H1 (cell line): ENCODE data around the gene PCBP4. TPM values are rescaled to one million over a fixed set of nuclear protein-coding genes. Genes with fewer than 3 reads are reported as not detected.

Experiments
- CHD1 ChIP-seq: IDR thresholded peaks from 2 replicates; pipeline ENCODE4 v1.6.1; 2012; ENCODE audit warnings: low read depth, low read length, improper control_type of control experiment
- CTBP2 ChIP-seq: IDR thresholded peaks from 2 replicates; pipeline ENCODE4 v1.7.0; 2011; ENCODE audit warnings: borderline replicate concordance, mild to moderate bottlenecking, moderate library complexity, mixed read lengths, low read length; ENCODE audit not compliant: insufficient read depth, insufficient read length
- GABPA ChIP-seq: IDR thresholded peaks from 2 replicates; pipeline ENCODE4 v1.6.1; 2011; ENCODE audit warnings: mild to moderate bottlenecking, low read length, moderate library complexity, borderline replicate concordance; ENCODE audit not compliant: insufficient read depth
- SIX5 ChIP-seq: IDR thresholded peaks from 2 replicates; pipeline ENCODE4 v1.6.1; 2011; ENCODE audit warnings: mild to moderate bottlenecking, low read depth, low read length
- SP1 ChIP-seq: IDR thresholded peaks from 2 replicates; pipeline ENCODE4 v1.6.1; 2011; ENCODE audit warnings: low read depth, low read length
- polyA plus RNA-seq, 7 experiments: library from polyadenylated mRNA; depleted of rRNA in 3 of 7; stranded (reverse) in 5 of 7; unstranded in 2 of 7; fragments of >200 nt in 5 of 7; fragments of 200-250 nt in 2 of 7; gene quantifications; 1 replicate in 5 of 7; 2 replicates in 1 of 7; 4 replicates in 1 of 7; pipeline versions ENCODE4 v1.2.1 to v1.2.3, GENCODE V29; 2011 to 2013; ENCODE audit warnings: missing spikeins in 2 of 7, mixed read lengths in 2 of 7
- total RNA-seq: library from RNA; stranded (reverse); fragmentation: NEBNext Ultra II Directional; extraction: Animal tissue kit (Norgen Biotek cat#: 25700); gene quantifications from 2 replicates; pipeline ENCODE4 v1.2.1, GENCODE V29; 2021
- TF ChIP-seq, protein P1 (sequence below): fragments of 300-600 bp; sonication (generic); IDR thresholded peaks from 2 replicates; pipeline ENCODE4 v1.7.1; 2012; ENCODE audit warnings: low read length, moderate library complexity, mild to moderate bottlenecking, inconsistent platforms; ENCODE audit not compliant: insufficient replicate concordance
- TF ChIP-seq, protein P2 (sequence below): IDR thresholded peaks from 2 replicates; pipeline ENCODE4 v1.6.1; 2012; ENCODE audit warnings: low read length, inconsistent platforms

Gene PCBP4
- total and polyA plus RNA-seq, 2 of the 8 experiments (the other 6 are each of a cell fraction or from before 2014, with no cell fraction given), result 16.4 to 34.1 TPM

DNA sequence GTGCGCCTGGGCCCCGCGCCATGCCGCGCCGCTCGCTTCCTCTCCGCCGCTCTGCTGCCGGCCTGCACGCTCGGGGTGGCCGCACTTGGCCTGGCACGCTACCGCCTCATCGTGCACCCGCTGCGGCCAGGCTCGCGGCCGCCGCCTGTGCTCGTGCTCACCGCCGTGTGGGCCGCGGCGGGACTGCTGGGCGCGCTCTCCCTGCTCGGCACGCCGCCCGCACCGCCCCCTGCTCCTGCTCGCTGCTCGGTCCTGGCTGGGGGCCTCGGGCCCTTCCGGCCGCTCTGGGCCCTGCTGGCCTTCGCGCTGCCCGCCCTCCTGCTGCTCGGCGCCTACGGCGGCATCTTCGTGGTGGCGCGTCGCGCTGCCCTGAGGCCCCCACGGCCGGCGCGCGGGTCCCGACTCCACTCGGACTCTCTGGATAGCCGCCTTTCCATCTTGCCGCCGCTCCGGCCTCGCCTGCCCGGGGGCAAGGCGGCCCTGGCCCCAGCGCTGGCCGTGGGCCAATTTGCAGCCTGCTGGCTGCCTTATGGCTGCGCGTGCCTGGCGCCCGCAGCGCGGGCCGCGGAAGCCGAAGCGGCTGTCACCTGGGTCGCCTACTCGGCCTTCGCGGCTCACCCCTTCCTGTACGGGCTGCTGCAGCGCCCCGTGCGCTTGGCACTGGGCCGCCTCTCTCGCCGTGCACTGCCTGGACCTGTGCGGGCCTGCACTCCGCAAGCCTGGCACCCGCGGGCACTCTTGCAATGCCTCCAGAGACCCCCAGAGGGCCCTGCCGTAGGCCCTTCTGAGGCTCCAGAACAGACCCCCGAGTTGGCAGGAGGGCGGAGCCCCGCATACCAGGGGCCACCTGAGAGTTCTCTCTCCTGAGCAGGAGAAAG lies 11.1 kb downstream of the PCBP4 start (continued):
- TF ChIP-seq, protein P1, sequence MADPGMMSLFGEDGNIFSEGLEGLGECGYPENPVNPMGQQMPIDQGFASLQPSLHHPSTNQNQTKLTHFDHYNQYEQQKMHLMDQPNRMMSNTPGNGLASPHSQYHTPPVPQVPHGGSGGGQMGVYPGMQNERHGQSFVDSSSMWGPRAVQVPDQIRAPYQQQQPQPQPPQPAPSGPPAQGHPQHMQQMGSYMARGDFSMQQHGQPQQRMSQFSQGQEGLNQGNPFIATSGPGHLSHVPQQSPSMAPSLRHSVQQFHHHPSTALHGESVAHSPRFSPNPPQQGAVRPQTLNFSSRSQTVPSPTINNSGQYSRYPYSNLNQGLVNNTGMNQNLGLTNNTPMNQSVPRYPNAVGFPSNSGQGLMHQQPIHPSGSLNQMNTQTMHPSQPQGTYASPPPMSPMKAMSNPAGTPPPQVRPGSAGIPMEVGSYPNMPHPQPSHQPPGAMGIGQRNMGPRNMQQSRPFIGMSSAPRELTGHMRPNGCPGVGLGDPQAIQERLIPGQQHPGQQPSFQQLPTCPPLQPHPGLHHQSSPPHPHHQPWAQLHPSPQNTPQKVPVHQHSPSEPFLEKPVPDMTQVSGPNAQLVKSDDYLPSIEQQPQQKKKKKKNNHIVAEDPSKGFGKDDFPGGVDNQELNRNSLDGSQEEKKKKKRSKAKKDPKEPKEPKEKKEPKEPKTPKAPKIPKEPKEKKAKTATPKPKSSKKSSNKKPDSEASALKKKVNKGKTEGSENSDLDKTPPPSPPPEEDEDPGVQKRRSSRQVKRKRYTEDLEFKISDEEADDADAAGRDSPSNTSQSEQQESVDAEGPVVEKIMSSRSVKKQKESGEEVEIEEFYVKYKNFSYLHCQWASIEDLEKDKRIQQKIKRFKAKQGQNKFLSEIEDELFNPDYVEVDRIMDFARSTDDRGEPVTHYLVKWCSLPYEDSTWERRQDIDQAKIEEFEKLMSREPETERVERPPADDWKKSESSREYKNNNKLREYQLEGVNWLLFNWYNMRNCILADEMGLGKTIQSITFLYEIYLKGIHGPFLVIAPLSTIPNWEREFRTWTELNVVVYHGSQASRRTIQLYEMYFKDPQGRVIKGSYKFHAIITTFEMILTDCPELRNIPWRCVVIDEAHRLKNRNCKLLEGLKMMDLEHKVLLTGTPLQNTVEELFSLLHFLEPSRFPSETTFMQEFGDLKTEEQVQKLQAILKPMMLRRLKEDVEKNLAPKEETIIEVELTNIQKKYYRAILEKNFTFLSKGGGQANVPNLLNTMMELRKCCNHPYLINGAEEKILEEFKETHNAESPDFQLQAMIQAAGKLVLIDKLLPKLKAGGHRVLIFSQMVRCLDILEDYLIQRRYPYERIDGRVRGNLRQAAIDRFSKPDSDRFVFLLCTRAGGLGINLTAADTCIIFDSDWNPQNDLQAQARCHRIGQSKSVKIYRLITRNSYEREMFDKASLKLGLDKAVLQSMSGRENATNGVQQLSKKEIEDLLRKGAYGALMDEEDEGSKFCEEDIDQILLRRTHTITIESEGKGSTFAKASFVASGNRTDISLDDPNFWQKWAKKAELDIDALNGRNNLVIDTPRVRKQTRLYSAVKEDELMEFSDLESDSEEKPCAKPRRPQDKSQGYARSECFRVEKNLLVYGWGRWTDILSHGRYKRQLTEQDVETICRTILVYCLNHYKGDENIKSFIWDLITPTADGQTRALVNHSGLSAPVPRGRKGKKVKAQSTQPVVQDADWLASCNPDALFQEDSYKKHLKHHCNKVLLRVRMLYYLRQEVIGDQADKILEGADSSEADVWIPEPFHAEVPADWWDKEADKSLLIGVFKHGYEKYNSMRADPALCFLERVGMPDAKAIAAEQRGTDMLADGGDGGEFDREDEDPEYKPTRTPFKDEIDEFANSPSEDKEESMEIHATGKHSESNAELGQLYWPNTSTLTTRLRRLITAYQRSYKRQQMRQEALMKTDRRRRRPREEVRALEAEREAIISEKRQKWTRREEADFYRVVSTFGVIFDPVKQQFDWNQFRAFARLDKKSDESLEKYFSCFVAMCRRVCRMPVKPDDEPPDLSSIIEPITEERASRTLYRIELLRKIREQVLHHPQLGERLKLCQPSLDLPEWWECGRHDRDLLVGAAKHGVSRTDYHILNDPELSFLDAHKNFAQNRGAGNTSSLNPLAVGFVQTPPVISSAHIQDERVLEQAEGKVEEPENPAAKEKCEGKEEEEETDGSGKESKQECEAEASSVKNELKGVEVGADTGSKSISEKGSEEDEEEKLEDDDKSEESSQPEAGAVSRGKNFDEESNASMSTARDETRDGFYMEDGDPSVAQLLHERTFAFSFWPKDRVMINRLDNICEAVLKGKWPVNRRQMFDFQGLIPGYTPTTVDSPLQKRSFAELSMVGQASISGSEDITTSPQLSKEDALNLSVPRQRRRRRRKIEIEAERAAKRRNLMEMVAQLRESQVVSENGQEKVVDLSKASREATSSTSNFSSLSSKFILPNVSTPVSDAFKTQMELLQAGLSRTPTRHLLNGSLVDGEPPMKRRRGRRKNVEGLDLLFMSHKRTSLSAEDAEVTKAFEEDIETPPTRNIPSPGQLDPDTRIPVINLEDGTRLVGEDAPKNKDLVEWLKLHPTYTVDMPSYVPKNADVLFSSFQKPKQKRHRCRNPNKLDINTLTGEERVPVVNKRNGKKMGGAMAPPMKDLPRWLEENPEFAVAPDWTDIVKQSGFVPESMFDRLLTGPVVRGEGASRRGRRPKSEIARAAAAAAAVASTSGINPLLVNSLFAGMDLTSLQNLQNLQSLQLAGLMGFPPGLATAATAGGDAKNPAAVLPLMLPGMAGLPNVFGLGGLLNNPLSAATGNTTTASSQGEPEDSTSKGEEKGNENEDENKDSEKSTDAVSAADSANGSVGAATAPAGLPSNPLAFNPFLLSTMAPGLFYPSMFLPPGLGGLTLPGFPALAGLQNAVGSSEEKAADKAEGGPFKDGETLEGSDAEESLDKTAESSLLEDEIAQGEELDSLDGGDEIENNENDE, result no peak
- TF ChIP-seq SP1 (no peak), CHD1 (no peak), GABPA (no peak; the same call in 1 of the 2 replicates), CTBP2 (peak; percentile 61), SIX5 (no peak)
- TF ChIP-seq, protein P2, sequence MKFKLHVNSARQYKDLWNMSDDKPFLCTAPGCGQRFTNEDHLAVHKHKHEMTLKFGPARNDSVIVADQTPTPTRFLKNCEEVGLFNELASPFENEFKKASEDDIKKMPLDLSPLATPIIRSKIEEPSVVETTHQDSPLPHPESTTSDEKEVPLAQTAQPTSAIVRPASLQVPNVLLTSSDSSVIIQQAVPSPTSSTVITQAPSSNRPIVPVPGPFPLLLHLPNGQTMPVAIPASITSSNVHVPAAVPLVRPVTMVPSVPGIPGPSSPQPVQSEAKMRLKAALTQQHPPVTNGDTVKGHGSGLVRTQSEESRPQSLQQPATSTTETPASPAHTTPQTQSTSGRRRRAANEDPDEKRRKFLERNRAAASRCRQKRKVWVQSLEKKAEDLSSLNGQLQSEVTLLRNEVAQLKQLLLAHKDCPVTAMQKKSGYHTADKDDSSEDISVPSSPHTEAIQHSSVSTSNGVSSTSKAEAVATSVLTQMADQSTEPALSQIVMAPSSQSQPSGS, result no peak
